Suprapubic skin (tissue), 4 donors: ENCODE measurements around the gene PWWP2B.

Source experiments
- CTCF ChIP-seq, 2 donors: fragments of 200-600 bp in 1 of 2; fragments of 450-650 bp in 1 of 2; sonication (generic) in 1 of 2; IDR thresholded peaks; one replicate each; pipeline ENCODE4 v1.5.1; 2016 to 2019; ENCODE audit warnings: antibody characterized with exemption in 2 of 2, mild to moderate bottlenecking in 1 of 2, moderate library complexity in 1 of 2
- EP300 ChIP-seq: sonication (generic); formaldehyde crosslinking; IDR thresholded peaks from one replicate; pipeline ENCODE4 v1.6.1; 2017; ENCODE audit warnings: antibody characterized with exemption
- POLR2A ChIP-seq, 2 donors: fragments of 450-650 bp; IDR thresholded peaks; one replicate each; pipeline ENCODE4 v1.6.1; 2017; ENCODE audit warnings: antibody characterized with exemption in 2 of 2, mild to moderate bottlenecking in 2 of 2, moderate library complexity in 2 of 2
- POLR2AphosphoS5 ChIP-seq, 3 donors: sonication (generic); formaldehyde crosslinking; IDR thresholded peaks; one replicate each; pipeline ENCODE4 v1.6.1; 2017; ENCODE audit warnings: antibody characterized with exemption in 3 of 3

GRCh38 chr10:132420981-132421846, 24.2 kb downstream of the PWWP2B start:
- TF ChIP-seq CTCF (IDR thresholded peaks at IDR 0.05) (no peak), POLR2AphosphoS5 (IDR thresholded peaks at IDR 0.05) (no peak), POLR2A (IDR thresholded peaks at IDR 0.05) (no peak), EP300 (no peak)
